DMS 273 treated with DMSO at 0.1 percent for 48 hours (cell line): ENCODE results near the gene DKKL1.

Source experiments
- DNase-seq: peaks from one replicate; lab custom pipeline; 2025; lab: John Stamatoyannopoulos, UW

Gene DKKL1

DNA sequence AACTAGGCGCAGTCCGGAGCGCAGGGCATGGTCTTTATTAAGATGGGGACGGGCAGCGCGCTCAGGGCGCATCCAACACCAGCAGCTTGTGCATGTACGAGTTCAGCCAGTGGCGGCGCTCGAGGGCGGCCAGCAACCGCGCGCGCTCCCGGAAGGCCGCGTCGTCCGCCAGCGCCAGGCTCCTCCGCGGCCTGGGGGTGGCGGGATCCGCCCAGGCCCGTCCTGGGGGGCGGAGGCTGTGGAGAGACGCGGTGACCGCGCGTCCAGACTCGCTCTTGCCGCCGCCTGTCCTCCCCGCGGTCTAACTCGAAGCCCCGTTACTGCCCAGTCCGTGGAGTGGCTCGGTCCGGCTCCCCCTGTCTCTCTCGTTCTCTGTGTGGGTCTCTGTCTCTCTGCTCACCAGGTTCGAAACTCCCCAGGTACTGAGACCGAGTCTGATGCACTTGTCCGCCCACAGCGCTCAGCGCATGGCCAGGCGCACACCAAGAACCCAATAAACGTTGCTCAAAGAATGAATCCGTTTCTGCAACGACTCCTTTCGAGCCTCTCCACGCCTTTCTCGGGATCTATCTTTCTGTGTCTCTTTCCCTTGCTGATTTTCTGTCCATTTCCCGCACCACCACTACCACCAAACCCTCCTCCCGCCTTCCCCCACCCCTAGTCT is 58.9 kb downstream of the DKKL1 start:
- no peak for DNase-seq

DNA sequence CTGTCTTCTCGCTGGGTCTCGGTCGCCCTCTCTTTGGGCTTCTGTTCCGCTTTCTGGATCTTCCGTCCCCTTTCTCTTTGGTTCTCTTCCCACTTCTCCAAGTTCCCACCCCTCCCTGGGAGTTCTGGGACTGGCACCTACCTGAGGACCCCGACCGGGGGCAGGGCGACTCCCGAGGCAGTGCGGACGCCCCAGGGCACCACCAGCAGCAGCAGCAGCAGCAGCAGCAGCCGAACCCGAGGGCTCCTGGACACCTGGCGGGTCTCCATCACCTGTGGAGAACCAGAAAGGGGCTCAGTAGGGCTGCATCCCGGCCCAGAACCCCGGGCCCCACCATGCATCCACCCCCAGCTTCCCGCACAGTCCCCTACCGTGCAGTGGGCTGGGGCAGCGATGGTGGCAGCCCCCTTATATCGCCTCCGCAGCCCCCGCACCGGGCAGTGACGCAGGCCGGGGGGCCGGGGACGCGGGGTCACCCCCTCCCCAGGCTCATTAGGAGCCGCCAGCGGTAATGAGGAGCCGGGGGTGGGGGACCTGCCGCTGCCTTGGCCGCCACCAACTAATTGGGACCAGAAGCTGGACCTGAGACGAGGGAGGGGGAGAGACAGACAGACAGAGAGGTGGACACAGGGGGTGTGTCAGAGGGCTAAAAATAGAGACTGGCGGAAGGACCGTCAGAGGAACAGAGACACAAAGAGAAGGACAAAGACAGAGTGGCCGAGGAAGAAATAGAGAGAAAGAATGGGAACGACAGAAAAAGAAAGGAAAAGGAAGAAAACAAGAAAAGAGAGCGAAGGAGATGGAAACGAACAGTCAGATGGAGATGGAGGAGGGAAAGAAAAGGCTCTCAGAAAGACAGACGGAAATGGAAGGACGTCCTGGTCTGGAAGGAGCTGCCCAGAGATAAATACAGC is 59.7 kb downstream of the DKKL1 start, which contains the start of gene PTH2:
PTH2 (minus strand) TSS at position 371 of the 914 bp plus-strand sequence; CDS start at position 269, 102 bp downstream.
- DNase-seq, result no peak

DNA sequence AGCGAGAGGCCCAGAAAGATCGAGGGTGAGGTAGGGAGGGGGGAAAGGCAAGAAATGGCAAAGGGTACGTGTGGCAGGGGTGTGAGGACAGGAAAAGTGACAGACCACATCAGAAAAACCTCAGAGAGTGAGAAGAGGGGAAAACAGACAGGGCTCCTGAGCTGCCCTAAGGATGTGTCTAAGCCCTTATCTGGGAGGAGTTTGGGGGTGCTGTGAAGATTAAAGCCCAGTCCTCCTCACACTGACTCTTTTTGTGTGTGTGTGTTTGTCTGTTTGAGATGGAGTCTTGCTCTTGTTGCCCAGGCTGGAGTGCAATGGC is 60.3 kb downstream of the DKKL1 start:
- no peak for DNase-seq
